Activated naive CD4-positive, alpha-beta T cell treated with anti-CD3 and anti-CD28 coated beads, Interleukin-2, amount 50 U/mL, for 72 hours (primary cell): Measurements from ENCODE around the gene MTCL1. TPM values are rescaled to one million over a fixed set of nuclear protein-coding genes. Genes with fewer than 3 reads are reported as not detected.

Source experiments
- ATAC-seq, 2 donors: fragments of 150-1000 bp; cut with Tn5 transposase; 2 replicates each; pipeline ENCODE4 v1.10.0; 2021; ENCODE audit warnings: mild to moderate bottlenecking in 2 of 2, moderate library complexity in 2 of 2
- DNase-seq, 2 donors: peaks; one replicate each; pipeline ENCODE4 v3.0.0; 2021 to 2022; ENCODE audit warnings: low spot score in 2 of 2
- H3K27ac Mint-ChIP-seq, 2 donors: one replicate each; pipeline ENCODE4 v1.8.0; 2022; ENCODE audit warnings: mild to moderate bottlenecking in 2 of 2, mixed read lengths in 2 of 2
- H3K36me3 Mint-ChIP-seq, 2 donors: one replicate each; pipeline ENCODE4 v1.8.0; 2022; ENCODE audit warnings: mixed read lengths in 2 of 2
- H3K9me3 Mint-ChIP-seq, 2 donors: one replicate each; pipeline ENCODE4 v1.8.0; 2022; ENCODE audit warnings: mixed read lengths in 2 of 2
- total RNA-seq, 2 donors: library from RNA; stranded (reverse); gene quantifications; one replicate each; pipeline ENCODE4 v1.2.3, GENCODE V29; 2022

MTCL1 gene
- total RNA-seq, 2 donors from 2014 or later = 0.06 to 0.66 TPM

GRCh38 chr18:8831531-8831930, 126.2 kb downstream of the MTCL1 start:
- no peaks in the 10 kb centered on the region for H3K36me3 Mint-ChIP-seq
- ATAC-seq (no peak), DNase-seq (no peak)
- H3K9me3 Mint-ChIP-seq = peaks cover 3 to 4% of the 10 kb centered on the region in 2 donors
- H3K27ac Mint-ChIP-seq = no peak overlapping the region

- peaks cover 3 to 10% of the 10 kb centered on the region in 2 donors for H3K9me3 Mint-ChIP-seq
- no peak for ATAC-seq
- no peak for DNase-seq
- no peak overlapping the region for H3K27ac Mint-ChIP-seq
- H3K36me3 Mint-ChIP-seq = no peaks in the 10 kb centered on the region
Observed at GRCh38 chr18:8833480-8833879, 128.1 kb downstream of the MTCL1 start.

GRCh38 chr18:8834881-8835280, 129.5 kb downstream of the MTCL1 start:
- H3K36me3 Mint-ChIP-seq = no peaks in the 10 kb centered on the region
- H3K9me3 Mint-ChIP-seq = peaks cover 3 to 10% of the 10 kb centered on the region in 2 donors
- DNase-seq (no peak), ATAC-seq (no peak)
- H3K27ac Mint-ChIP-seq = no peak overlapping the region

- DNase-seq = no peak
- H3K36me3 Mint-ChIP-seq = no peaks in the 10 kb centered on the region
Observed at GRCh38 chr18:8835521-8835953, 130.2 kb downstream of the MTCL1 start.

GRCh38 chr18:8839281-8839680, 133.9 kb downstream of the MTCL1 start:
- Mint-ChIP-seq H3K36me3 (no peaks in the 10 kb centered on the region), H3K9me3 (peaks cover 0 to 6% of the 10 kb centered on the region in 2 donors), H3K27ac (no peak overlapping the region)
- DNase-seq = no peak
- ATAC-seq = no peak

More at GRCh38 chr18:8835521-8835953, 130.2 kb downstream of the MTCL1 start:
- no peak for ATAC-seq
- Mint-ChIP-seq H3K9me3 (peaks cover 3 to 10% of the 10 kb centered on the region in 2 donors), H3K27ac (no peak overlapping the region)

GRCh38 chr18:8841781-8842485, 136.6 kb downstream of the MTCL1 start:
- Mint-ChIP-seq H3K27ac (no peak overlapping the region), H3K9me3 (peaks cover 0 to 5% of the 10 kb centered on the region in 2 donors), H3K36me3 (no peaks in the 10 kb centered on the region)
- ATAC-seq (no peak), DNase-seq (no peak)

GRCh38 chr18:8842506-8842905, 137.2 kb downstream of the MTCL1 start:
- no peak for ATAC-seq
- H3K9me3 Mint-ChIP-seq = no peaks in the 10 kb centered on the region
- no peaks in the 10 kb centered on the region for H3K36me3 Mint-ChIP-seq
- DNase-seq = no peak
- no peak overlapping the region for H3K27ac Mint-ChIP-seq

GRCh38 chr18:8843005-8843404, 137.6 kb downstream of the MTCL1 start:
- Mint-ChIP-seq H3K27ac (no peak overlapping the region), H3K9me3 (no peaks in the 10 kb centered on the region), H3K36me3 (no peaks in the 10 kb centered on the region)
- ATAC-seq = no peak
- no peak for DNase-seq

GRCh38 chr18:8844721-8845148, 139.4 kb downstream of the MTCL1 start:
- Mint-ChIP-seq H3K27ac (no peak overlapping the region), H3K9me3 (no peaks in the 10 kb centered on the region), H3K36me3 (no peaks in the 10 kb centered on the region)
- no peak for DNase-seq
- ATAC-seq = no peak

- no peak overlapping the region for H3K27ac Mint-ChIP-seq
- no peaks in the 10 kb centered on the region for H3K36me3 Mint-ChIP-seq
- DNase-seq (no peak), ATAC-seq (no peak)
- H3K9me3 Mint-ChIP-seq = no peaks in the 10 kb centered on the region
Observed at GRCh38 chr18:8845506-8845905, 140.2 kb downstream of the MTCL1 start.

GRCh38 chr18:8847066-8847755, 141.9 kb downstream of the MTCL1 start:
- no peak overlapping the region for H3K27ac Mint-ChIP-seq
- ATAC-seq = no peak
- DNase-seq = no peak
- H3K9me3 Mint-ChIP-seq = no peaks in the 10 kb centered on the region
- no peaks in the 10 kb centered on the region for H3K36me3 Mint-ChIP-seq

GRCh38 chr18:8847900-8848299, 142.5 kb downstream of the MTCL1 start:
- Mint-ChIP-seq H3K36me3 (no peaks in the 10 kb centered on the region), H3K27ac (no peak overlapping the region), H3K9me3 (no peaks in the 10 kb centered on the region)
- ATAC-seq (no peak), DNase-seq (no peak)

GRCh38 chr18:8848541-8848940, 143.2 kb downstream of the MTCL1 start:
- DNase-seq = no peak
- Mint-ChIP-seq H3K27ac (no peak overlapping the region), H3K36me3 (no peaks in the 10 kb centered on the region), H3K9me3 (no peaks in the 10 kb centered on the region)
- no peak for ATAC-seq

GRCh38 chr18:8849696-8850095, 144.3 kb downstream of the MTCL1 start:
- DNase-seq (no peak), ATAC-seq (no peak)
- Mint-ChIP-seq H3K9me3 (no peaks in the 10 kb centered on the region), H3K36me3 (no peaks in the 10 kb centered on the region), H3K27ac (no peak overlapping the region)

- H3K9me3 Mint-ChIP-seq = no peaks in the 10 kb centered on the region
- H3K27ac Mint-ChIP-seq = no peak overlapping the region
- no peaks in the 10 kb centered on the region for H3K36me3 Mint-ChIP-seq
- DNase-seq (no peak), ATAC-seq (no peak)
Observed at GRCh38 chr18:8851659-8852058, 146.3 kb downstream of the MTCL1 start.

GRCh38 chr18:8854550-8854949, 149.2 kb downstream of the MTCL1 start:
- no peaks in the 10 kb centered on the region for H3K36me3 Mint-ChIP-seq
- no peak for DNase-seq
- no peaks in the 10 kb centered on the region for H3K9me3 Mint-ChIP-seq
- no peak overlapping the region for H3K27ac Mint-ChIP-seq
- no peak for ATAC-seq

- Mint-ChIP-seq H3K27ac (no peak overlapping the region), H3K9me3 (no peaks in the 10 kb centered on the region), H3K36me3 (no peaks in the 10 kb centered on the region)
- DNase-seq (no peak), ATAC-seq (no peak)
Observed at GRCh38 chr18:8854962-8855361, 149.6 kb downstream of the MTCL1 start.

GRCh38 chr18:8856212-8856611, 150.9 kb downstream of the MTCL1 start:
- ATAC-seq (no peak), DNase-seq (no peak)
- Mint-ChIP-seq H3K27ac (no peak overlapping the region), H3K36me3 (no peaks in the 10 kb centered on the region), H3K9me3 (no peaks in the 10 kb centered on the region)
